IMR-90 (cell line): ENCODE measurements around the gene FNBP1L. TPM values are rescaled to one million over a fixed set of nuclear protein-coding genes. Genes with fewer than 3 reads are reported as not detected.

ENCODE experiments used
- ATAC-seq: fragments of 200-7000 bp; cut with Tn5 transposase; 2 replicates; pipeline ENCODE4 v1.9.1; 2020; ENCODE audit warnings: low read depth, mild to moderate bottlenecking, moderate library complexity
- BruUV-seq: library from RNA; stranded (reverse); fragments of 400-500 nt; replicated peaks from 2 replicates; lab custom pipeline; 2021; lab: Mats Ljungman, UMichigan
- CTCF ChIA-PET: fragments of 300-600 bp; formaldehyde crosslinking; extraction: SDS; loops from one replicate; lab custom pipeline; 2021; ENCODE audit warnings: antibody characterized with exemption; lab: Yijun Ruan, JAX
- POLR2A ChIA-PET: fragments of 300-600 bp; sonication (Branson Sonifier 250); formaldehyde crosslinking; loops from one replicate; lab custom pipeline; 2022; ENCODE audit warnings: antibody characterized with exemption; ENCODE audit not compliant: unreplicated experiment; lab: Charles Lee
- DNase-seq: peaks from one replicate; pipeline ENCODE4 v3.0.0; 2013
- H2AFZ ChIP-seq: replicated peaks from 2 replicates; pipeline ENCODE3; 2013; ENCODE audit warnings: low read length, mild to moderate bottlenecking; ENCODE audit not compliant: poor library complexity
- H2AK5ac ChIP-seq: 2 replicates; pipeline ENCODE4 v1.6.1; 2013; ENCODE audit warnings: low read depth, low read length, inconsistent platforms
- H2AK9ac ChIP-seq: replicated peaks from 2 replicates; pipeline ENCODE3; 2013; ENCODE audit warnings: mild to moderate bottlenecking, low read depth, low read length, moderate library complexity; ENCODE audit not compliant: poor library complexity
- H2BK120ac ChIP-seq: 2 replicates; pipeline ENCODE4 v1.6.1; 2013; ENCODE audit warnings: low read depth, low read length, inconsistent platforms
- H2BK15ac ChIP-seq: 3 replicates; pipeline ENCODE4 v1.6.1; 2013; ENCODE audit warnings: low read depth, low read length, inconsistent platforms
- H2BK20ac ChIP-seq: 2 replicates; pipeline ENCODE4 v1.6.1; 2013; ENCODE audit warnings: low read depth, mild to moderate bottlenecking, inconsistent platforms, low read length, moderate library complexity
- H2BK5ac ChIP-seq: 2 replicates; pipeline ENCODE4 v1.6.1; 2013; ENCODE audit warnings: mild to moderate bottlenecking, low read depth, low read length, inconsistent platforms; ENCODE audit not compliant: poor library complexity, severe bottlenecking
- H3K14ac ChIP-seq: replicated peaks from 2 replicates; pipeline ENCODE4 v1.6.1; 2013; ENCODE audit warnings: low read depth, low read length, inconsistent platforms
- H3K18ac ChIP-seq: 2 replicates; pipeline ENCODE4 v1.6.1; 2013; ENCODE audit warnings: low read depth, low read length, control low read depth
- H3K23ac ChIP-seq: 2 replicates; pipeline ENCODE4 v1.6.1; 2013; ENCODE audit warnings: low read depth, low read length, inconsistent platforms
- H3K27ac ChIP-seq: 2 replicates; pipeline ENCODE4 v1.5.1; 2013; ENCODE audit warnings: mild to moderate bottlenecking, control low read depth, low read length; ENCODE audit not compliant: insufficient read depth
- H3K27me3 ChIP-seq: 2 replicates; pipeline ENCODE4 v1.6.1; 2013; ENCODE audit warnings: low read length; ENCODE audit not compliant: control insufficient read depth, insufficient read depth
- H3K36me3 ChIP-seq: 2 replicates; pipeline ENCODE4 v1.6.1; 2013; ENCODE audit warnings: low read length, mixed read lengths; ENCODE audit not compliant: control insufficient read depth, insufficient read depth
- H3K4ac ChIP-seq: 2 replicates; pipeline ENCODE4 v1.6.1; 2013; ENCODE audit warnings: low read depth, low read length, inconsistent platforms
- H3K4me1 ChIP-seq: 2 replicates; pipeline ENCODE4 v1.6.1; 2013; ENCODE audit warnings: low read length, mixed read lengths; ENCODE audit not compliant: control insufficient read depth, insufficient read depth
- H3K4me2 ChIP-seq: 2 replicates; pipeline ENCODE4 v1.6.1; 2013; ENCODE audit warnings: low read depth, mild to moderate bottlenecking, control low read depth, low read length, moderate library complexity
- H3K4me3 ChIP-seq: 2 replicates; pipeline ENCODE4 v1.5.1; 2013; ENCODE audit warnings: low read depth, mild to moderate bottlenecking, control low read depth, low read length, moderate library complexity; ENCODE audit not compliant: insufficient read depth
- H3K56ac ChIP-seq: 2 replicates; pipeline ENCODE4 v1.6.1; 2013; ENCODE audit warnings: low read length, inconsistent platforms; ENCODE audit not compliant: insufficient read depth; ENCODE audit errors: extremely low read depth
- H3K79me1 ChIP-seq, 2 experiments: 2 replicates each; pipeline ENCODE4 v1.6.1; 2013; ENCODE audit warnings: low read length in 2 of 2, inconsistent platforms in 1 of 2, low read depth in 1 of 2
- H3K9ac ChIP-seq: 2 replicates; pipeline ENCODE4 v1.6.1; 2013; ENCODE audit warnings: low read depth, low read length, control low read depth
- H3K9me1 ChIP-seq: 2 replicates; pipeline ENCODE4 v1.6.1; 2013; ENCODE audit warnings: low read length, inconsistent platforms; ENCODE audit not compliant: insufficient read depth
- H3K9me3 ChIP-seq: 2 replicates; pipeline ENCODE4 v1.6.1; 2013; ENCODE audit warnings: low read length; ENCODE audit not compliant: control insufficient read depth, insufficient read depth
- H4K20me1 ChIP-seq: 2 replicates; pipeline ENCODE4 v1.6.1; 2013; ENCODE audit warnings: low read length, inconsistent platforms; ENCODE audit not compliant: insufficient read depth
- H4K5ac ChIP-seq: 2 replicates; pipeline ENCODE4 v1.6.1; 2013; ENCODE audit warnings: mild to moderate bottlenecking, low read depth, low read length, control low read depth
- H4K8ac ChIP-seq, 2 experiments: 2 replicates each; pipeline ENCODE4 v1.6.1; 2013; ENCODE audit warnings: low read depth in 2 of 2, low read length in 2 of 2, control low read depth in 1 of 2, inconsistent platforms in 1 of 2
- H4K91ac ChIP-seq: 2 replicates; pipeline ENCODE4 v1.6.1; 2013; ENCODE audit warnings: low read depth, low read length, inconsistent platforms; ENCODE audit not compliant: insufficient read depth
- ELK1 ChIP-seq: fragments of 150-350 bp; IDR thresholded peaks from 2 replicates; pipeline ENCODE4 v1.6.1; 2016; ENCODE audit warnings: low read depth, mild to moderate bottlenecking, low read length, moderate library complexity, borderline replicate concordance
- MXI1 ChIP-seq: IDR thresholded peaks from 2 replicates; pipeline ENCODE4 v1.6.1; 2012; ENCODE audit warnings: low read depth, mild to moderate bottlenecking, low read length, moderate library complexity, borderline replicate concordance
- RAD21 ChIP-seq: IDR thresholded peaks from 2 replicates; pipeline ENCODE4 v1.6.1; 2012; ENCODE audit warnings: low read length, improper control_type of control experiment
- SMC3 ChIP-seq: fragments of 150-350 bp; IDR thresholded peaks from 2 replicates; pipeline ENCODE4 v1.6.1; 2016; ENCODE audit warnings: low read depth, mild to moderate bottlenecking, antibody characterized with exemption, low read length, moderate library complexity
- USF2 ChIP-seq: fragments of 150-350 bp; IDR thresholded peaks from 2 replicates; pipeline ENCODE4 v1.6.1; 2017; ENCODE audit warnings: mild to moderate bottlenecking, antibody characterized with exemption, low read length, low read depth
- WGBS, 2 experiments: methylation state at CpG; one replicate each; pipeline versions ENCODE4 v1.1.5 to v1.1.7; 2013; ENCODE audit warnings: missing lambda C conversion rate in 2 of 2; ENCODE audit not compliant: insufficient read length in 1 of 2; ENCODE audit errors: extremely low coverage in 2 of 2; 5-methylcytosine and 5-hydroxymethylcytosine counted together
- dilution Hi-C: fragments of 300-500 bp; cut with HindIII; formaldehyde crosslinking; loops from one replicate; pipeline ENCODE4 v1.14.3; 2018; ENCODE audit warnings: low sequenced_read_pairs; ENCODE audit not compliant: unreplicated experiment
- in situ Hi-C: fragments of 300-500 bp; cut with MboI; formaldehyde crosslinking; loops from 3 replicates; pipeline ENCODE4 v1.14.3; 2019; ENCODE audit warnings: low sequenced_read_pairs, inconsistent platforms, mixed read lengths
- intact Hi-C: fragments of 100-400 bp; cut with micrococcal nuclease; formaldehyde crosslinking; loops from 2 replicates; pipeline ENCODE4 v1.10.0; 2022
- polyA plus RNA-seq, 3 experiments: library from polyadenylated mRNA; depleted of rRNA; stranded (reverse); fragments of >200 nt; gene quantifications; 2 replicates each; pipeline ENCODE4 v1.2.3, GENCODE V29; 2012; ENCODE audit warnings: low replicate concordance in 1 of 3
- total RNA-seq: library from RNA; depleted of rRNA; stranded (reverse); fragments of >200 nt; gene quantifications from 2 replicates; pipeline ENCODE4 v1.2.3, GENCODE V29; 2012

Gene FNBP1L
- total and polyA plus RNA-seq, 2 of the 4 experiments (the other 2 are of a cell fraction) = 9.3 to 15.2 TPM

- Histone ChIP-seq H3K79me1 (no peaks in the 10 kb centered on the region), H4K91ac (no peak overlapping the region)
Measured at GRCh38 chr1:93442008-93442666, 5.8 kb upstream of the FNBP1L start.

More at GRCh38 chr1:93442008-93442666, 5.8 kb upstream of the FNBP1L start:
- Histone ChIP-seq H4K20me1 (no peaks in the 10 kb centered on the region), H3K4ac (no peak overlapping the region), H3K56ac (no peak overlapping the region), H3K23ac (no peak overlapping the region), H3K4me3 (no peak overlapping the region), H2AK5ac (no peak overlapping the region), H4K8ac (no peak overlapping the region), H3K9ac (no peak overlapping the region), H2BK20ac (no peak overlapping the region), H2BK5ac (no peak overlapping the region), H3K27me3 (no peaks in the 10 kb centered on the region), H3K4me2 (no peak overlapping the region), H4K5ac (no peak overlapping the region), H3K18ac (no peak overlapping the region), H3K14ac (no peak overlapping the region), H3K36me3 (no peaks in the 10 kb centered on the region), H2AK9ac (no peak overlapping the region), H2BK120ac (no peak overlapping the region), H2BK15ac (no peak overlapping the region), H3K27ac (no peak overlapping the region), H3K9me1 (no peaks in the 10 kb centered on the region), H3K9me3 (no peaks in the 10 kb centered on the region), H3K4me1 (no peaks in the 10 kb centered on the region), H2AFZ (no peak overlapping the region)
- CTCF ChIA-PET = interaction anchor here (0.8 kb wide), 1 partner anchor 372 kb away, joined by 4 read pairs; no protein-coding TSS in a partner anchor
- intact Hi-C loops = no loop called here
- POLR2A ChIA-PET = no interaction called here
- WGBS, 2 experiments = 37% methylated on average over 4 of the region's 11 CpGs; no CpG with 5 or more reads in 1 of the 2 experiments
- no TSS peak for BruUV-seq
- in situ Hi-C loops = loop anchor here (10.0 kb wide), 1 partner anchor 183 kb away; no protein-coding TSS in a partner anchor
- TF ChIP-seq USF2 (no peak), ELK1 (no peak), SMC3 (no peak), RAD21 (no peak), MXI1 (no peak)
- DNase-seq (no peak), ATAC-seq (no peak)
- dilution Hi-C loops = no loop called here
